GM12878 (cell line): ENCODE data around the gene CDC42EP3. TPM values are rescaled to one million over a fixed set of nuclear protein-coding genes. Genes with fewer than 3 reads are reported as not detected.
A peak's percentile ranks its signal among the peaks of the same experiment; 100 is the strongest.

ENCODE experiments used
- ATAC-seq: fragments of 200-7000 bp; cut with Tn5 transposase; 3 replicates; pipeline ENCODE4 v1.9.1; 2020; ENCODE audit warnings: mild to moderate bottlenecking, moderate library complexity
- BruUV-seq: library from RNA; stranded (reverse); fragments of 400-500 nt; replicated peaks from 2 replicates; lab custom pipeline; 2021; lab: Mats Ljungman, UMichigan
- CTCF ChIA-PET: fragments of 300-600 bp; sonication (Branson Sonifier 250); formaldehyde crosslinking; extraction: SDS; loops from one replicate; lab custom pipeline; 2021; ENCODE audit warnings: inconsistent platforms; lab: Yijun Ruan, JAX
- POLR2A ChIA-PET: fragments of 350-600 bp; formaldehyde crosslinking; extraction: SDS; loops from one replicate; lab custom pipeline; 2021; ENCODE audit warnings: inconsistent platforms; lab: Charles Lee
- RAD21 ChIA-PET: fragments of 300-600 bp; sonication (Branson Sonifier 250); formaldehyde crosslinking; loops from one replicate; lab custom pipeline; 2023; ENCODE audit warnings: antibody characterized with exemption; ENCODE audit not compliant: unreplicated experiment; lab: Charles Lee
- SMC1A ChIA-PET: fragments of 300-600 bp; sonication (Branson Sonifier 250); formaldehyde crosslinking; loops from one replicate; lab custom pipeline; 2023; ENCODE audit not compliant: unreplicated experiment, uncharacterized antibody; lab: Charles Lee
- DNase-seq: peaks from one replicate; pipeline ENCODE4 v3.0.0-alpha.2; 2011; ENCODE audit warnings: low read depth, low spot score
- FAIRE-seq: peaks from 3 replicates; lab custom pipeline; 2011; peaks lifted over from hg19 to GRCh38; lab: Jason Lieb, UNC
- H2AFZ ChIP-seq: 2 replicates; pipeline ENCODE4 v1.6.0; 2011; ENCODE audit warnings: low read depth, low read length, control low read depth; ENCODE audit not compliant: control insufficient read depth
- H3K27ac ChIP-seq: 2 replicates; pipeline ENCODE4 v1.5.1; 2011; ENCODE audit warnings: control low read depth; ENCODE audit not compliant: control insufficient read depth, insufficient read depth
- H3K27me3 ChIP-seq, 2 experiments: replicated peaks in 1 of 2; 2 replicates each; pipeline versions ENCODE4 v1.6.0 to v1.6.1; 2011; ENCODE audit warnings: low read length in 1 of 2; ENCODE audit not compliant: control insufficient read depth in 2 of 2, insufficient read depth in 2 of 2
- H3K36me3 ChIP-seq, 2 experiments: 2 replicates each; pipeline ENCODE4 v1.5.1; 2011; ENCODE audit warnings: low read length in 1 of 2; ENCODE audit not compliant: control insufficient read depth in 2 of 2, insufficient read depth in 2 of 2
- H3K4me1 ChIP-seq: 2 replicates; pipeline ENCODE4 v1.6.1; 2011; ENCODE audit warnings: mild to moderate bottlenecking, low read length, moderate library complexity, mixed read lengths; ENCODE audit not compliant: control insufficient read depth, insufficient read depth
- H3K4me2 ChIP-seq: 2 replicates; pipeline ENCODE4 v1.6.0; 2011; ENCODE audit warnings: control low read depth; ENCODE audit not compliant: control insufficient read depth, insufficient read depth
- H3K4me3 ChIP-seq: fragments of 200-600 bp; sonication (generic); 2 replicates; pipeline ENCODE4 v1.5.1; 2016
- H3K79me2 ChIP-seq: 2 replicates; pipeline ENCODE4 v1.6.0; 2011; ENCODE audit warnings: low read length; ENCODE audit not compliant: control insufficient read depth, insufficient read depth
- H3K9ac ChIP-seq: 2 replicates; pipeline ENCODE4 v1.8.0; 2011; ENCODE audit warnings: low read length, control low read depth, mixed read lengths; ENCODE audit not compliant: control insufficient read depth, insufficient read depth
- H3K9me3 ChIP-seq: replicated peaks from 3 replicates; pipeline ENCODE4 v1.5.1; 2011; ENCODE audit warnings: mild to moderate bottlenecking, low read length; ENCODE audit not compliant: control insufficient read depth, insufficient read depth
- H4K20me1 ChIP-seq: 2 replicates; pipeline ENCODE4 v1.6.0; 2011; ENCODE audit not compliant: control insufficient read depth, insufficient read depth
- ASH2L ChIP-seq: fragments of 300-600, 200-600 bp; sonication (generic); IDR thresholded peaks from 2 replicates; pipeline ENCODE4 v1.6.1; 2017; ENCODE audit warnings: low read depth, mild to moderate bottlenecking, borderline replicate concordance
- PAX5 ChIP-seq: IDR thresholded peaks from 2 replicates; pipeline ENCODE4 v1.6.1; 2011; ENCODE audit warnings: low read depth, low read length, borderline replicate concordance
- POU2F2 ChIP-seq: IDR thresholded peaks from 3 replicates; pipeline ENCODE4 v1.6.1; 2011; ENCODE audit warnings: low read depth, mild to moderate bottlenecking, low read length, borderline replicate concordance
- RUNX3 ChIP-seq: IDR thresholded peaks from 2 replicates; pipeline ENCODE4 v1.6.1; 2012; ENCODE audit warnings: low read length, inconsistent platforms
- SMAD5 ChIP-seq: IDR thresholded peaks from 2 replicates; pipeline ENCODE4 v1.6.1; 2016; ENCODE audit warnings: antibody characterized with exemption, low read depth
- WGBS: methylation state at CpG from one replicate; pipeline ENCODE4 v1.1.6; 2016; ENCODE audit warnings: low lambda C conversion rate; ENCODE audit not compliant: insufficient replicate concordance, insufficient coverage; ENCODE audit errors: missing lambda C conversion rate; 5-methylcytosine and 5-hydroxymethylcytosine counted together
- in situ Hi-C: fragments of 300-500 bp; cut with MboI; formaldehyde crosslinking; loops from 9 replicates; pipeline ENCODE4 v1.14.3; 2018; ENCODE audit warnings: mixed read lengths
- intact Hi-C: fragments of 100-400 bp; cut with micrococcal nuclease; formaldehyde crosslinking; loops from one replicate; pipeline ENCODE4 v1.14.2; 2022; ENCODE audit not compliant: unreplicated experiment
- polyA plus RNA-seq, 11 experiments: library from polyadenylated mRNA; depleted of rRNA in 4 of 11; unstranded in 6 of 11; stranded (reverse) in 5 of 11; fragments of >200 nt; fragmentation: Nextera tagmentation in 4 of 11; fragmentation: Illumina TruSeq in 1 of 11; extraction: Ambion mirVana in 4 of 11; extraction: Trizol in 1 of 11; gene quantifications; 1 replicate in 1 of 11; 2 replicates in 10 of 11; pipeline versions ENCODE4 v1.2.1 to v1.2.3, GENCODE V29; 2011 to 2016; ENCODE audit warnings: inconsistent platforms in 2 of 11, missing spikeins in 2 of 11, low read depth in 1 of 11
- total RNA-seq, 4 experiments: library from RNA; depleted of rRNA in 3 of 4; stranded (reverse); fragments of >200 nt in 3 of 4; fragmentation: Illumina TruSeq in 1 of 4; extraction: Trizol in 1 of 4; gene quantifications; 2 replicates each; pipeline versions ENCODE4 v1.2.1 to v1.2.3, GENCODE V29; 2013 to 2021

Gene CDC42EP3
- total and polyA plus RNA-seq, 10 of the 15 experiments (the other 5 are each of a cell fraction or from before 2014, with no cell fraction given) = 11.8 to 86.9 (median 52.9) TPM

DNA sequence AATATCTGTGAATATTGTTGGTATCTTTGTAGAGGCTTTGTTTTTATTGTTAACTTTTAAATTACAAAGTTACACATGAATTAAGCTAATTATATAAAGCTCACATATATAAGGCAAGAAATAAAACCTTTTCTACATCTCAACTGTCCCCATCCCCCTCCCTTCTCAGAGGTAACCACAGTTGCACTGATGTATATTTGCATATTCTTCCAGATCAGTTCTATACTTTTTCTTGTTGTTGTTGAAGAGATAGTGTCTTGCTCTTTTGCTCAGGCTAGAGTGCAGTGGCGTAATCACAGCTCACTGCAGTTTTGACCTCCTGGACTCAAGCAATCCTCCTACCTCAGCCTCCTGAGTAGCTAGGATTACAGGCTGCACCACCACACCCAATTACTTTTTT lies 36.0 kb upstream of the CDC42EP3 start:
- peak; percentile 31; the same call in 2 of the 3 replicates for ATAC-seq
- BruUV-seq = no TSS peak
- no peaks in the 10 kb centered on the region for H4K20me1 ChIP-seq
- ChIA-PET SMC1A (interaction anchor here (0.8 to 2.0 kb wide), 3 partner anchors 12 to 302 kb away, joined by 3 to 4 read pairs (median 3); no protein-coding TSS in a partner anchor), CTCF (interaction anchor here (1.6 kb wide), 2 partner anchors 12 to 13 kb away, joined by 3 to 4 read pairs; no protein-coding TSS in a partner anchor), POLR2A (no interaction called here), RAD21 (no interaction called here)
- 45% methylated on average over 1 of the region's 1 CpG for WGBS
- no peak overlapping the region for H3K27ac ChIP-seq
- H3K27me3 ChIP-seq = no peaks in the 10 kb centered on the region
- no peaks in the 10 kb centered on the region for H3K9me3 ChIP-seq
- no peak for TF ChIP-seq PAX5
- TF ChIP-seq POU2F2 = peak; percentile 47; the same call in 1 of the 3 replicates
- TF ChIP-seq RUNX3 = peak; percentile 29; the same call in 1 of the 2 replicates
- intact Hi-C loops (no loop called here), in situ Hi-C loops (no loop called here)
- FAIRE-seq = peak; percentile 18
- no peak for DNase-seq
- peaks cover 21% of the 10 kb centered on the region for H3K4me1 ChIP-seq
- H3K36me3 ChIP-seq = no peaks in the 10 kb centered on the region
- H2AFZ ChIP-seq = no peak overlapping the region
- H3K4me2 ChIP-seq = no peak overlapping the region
- H3K4me3 ChIP-seq = no peak overlapping the region
- no peak overlapping the region for H3K9ac ChIP-seq
- no peaks in the 10 kb centered on the region for H3K79me2 ChIP-seq

DNA sequence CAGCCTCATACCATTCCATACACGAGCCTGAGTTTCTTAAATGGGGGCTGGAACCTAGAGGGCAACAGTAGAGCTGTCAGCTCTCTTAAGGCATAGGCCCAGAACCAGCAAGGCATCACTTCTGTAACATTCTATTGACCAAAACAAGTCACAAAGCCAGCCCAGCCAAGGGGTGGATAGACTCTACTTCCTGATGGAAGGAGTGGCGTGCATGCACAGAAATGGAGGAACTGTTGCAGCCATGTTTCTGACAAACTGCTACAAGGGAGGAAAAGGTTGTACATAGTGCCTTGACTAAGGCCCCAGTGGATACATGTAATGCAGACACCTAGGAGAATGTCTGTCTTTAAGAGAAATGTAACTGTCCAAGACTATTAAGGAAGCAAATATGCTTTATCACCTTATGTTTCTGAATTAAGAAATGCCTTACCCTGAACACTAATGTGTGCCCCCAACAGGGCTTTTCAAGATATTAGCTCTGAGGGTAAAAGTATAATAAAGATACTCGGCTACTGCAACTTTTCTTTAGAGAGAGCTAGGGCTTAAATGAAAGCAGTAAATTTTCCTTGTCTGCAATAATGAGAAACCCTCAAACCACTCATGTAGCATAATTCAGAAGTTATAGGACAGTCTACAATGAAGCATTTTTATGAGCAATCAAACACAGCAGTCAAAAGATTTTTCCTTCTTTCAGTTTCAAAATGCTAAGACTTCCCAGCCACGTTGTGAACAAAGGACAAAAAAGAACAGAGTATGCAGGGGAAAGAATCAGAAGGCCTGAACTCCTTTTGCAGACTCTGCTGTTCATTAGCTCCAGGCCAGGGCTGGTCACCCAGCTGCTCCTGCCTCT lies 35.1 kb upstream of the CDC42EP3 start:
- Histone ChIP-seq H3K36me3 (no peaks in the 10 kb centered on the region), H3K27me3 (no peaks in the 10 kb centered on the region), H3K27ac (no peak overlapping the region), H3K9ac (no peak overlapping the region), H3K79me2 (no peaks in the 10 kb centered on the region), H4K20me1 (no peaks in the 10 kb centered on the region), H3K4me1 (peaks cover 18% of the 10 kb centered on the region), H3K4me2 (no peak overlapping the region), H3K9me3 (no peaks in the 10 kb centered on the region), H2AFZ (peak overlapping the region; percentile 64), H3K4me3 (no peak overlapping the region)
- ATAC-seq (no peak; the same call in 2 of the 3 replicates), DNase-seq (no peak), FAIRE-seq (no peak)
- WGBS = 46% methylated on average over 4 of the region's 4 CpGs
- in situ Hi-C loops = no loop called here
- BruUV-seq = no TSS peak
- SMC1A ChIA-PET = interaction anchor here (0.6 to 2.0 kb wide), 7 partner anchors 27 to 311 kb away, joined by 3 to 4 read pairs (median 3); no protein-coding TSS in a partner anchor
- TF ChIP-seq ASH2L (no peak), SMAD5 (no peak)
- intact Hi-C loops = no loop called here
- CTCF ChIA-PET = interaction anchor here (1.6 kb wide), 2 partner anchors 13 kb away, joined by 3 to 4 read pairs; no protein-coding TSS in a partner anchor
- POLR2A ChIA-PET = no interaction called here
- RAD21 ChIA-PET = interaction anchor here (1.6 kb wide), 1 partner anchor 292 kb away, joined by 4 read pairs; no protein-coding TSS in a partner anchor
